HG03064 (cell line): Measurements from ENCODE around the gene MARCHF11.

Experiments
- ATAC-seq: cut with Tn5 transposase; IDR thresholded peaks from one replicate; pipeline ENCODE4 v1.9.1; 2021; ENCODE audit warnings: low read depth; ENCODE audit not compliant: unreplicated experiment

Gene MARCHF11

DNA sequence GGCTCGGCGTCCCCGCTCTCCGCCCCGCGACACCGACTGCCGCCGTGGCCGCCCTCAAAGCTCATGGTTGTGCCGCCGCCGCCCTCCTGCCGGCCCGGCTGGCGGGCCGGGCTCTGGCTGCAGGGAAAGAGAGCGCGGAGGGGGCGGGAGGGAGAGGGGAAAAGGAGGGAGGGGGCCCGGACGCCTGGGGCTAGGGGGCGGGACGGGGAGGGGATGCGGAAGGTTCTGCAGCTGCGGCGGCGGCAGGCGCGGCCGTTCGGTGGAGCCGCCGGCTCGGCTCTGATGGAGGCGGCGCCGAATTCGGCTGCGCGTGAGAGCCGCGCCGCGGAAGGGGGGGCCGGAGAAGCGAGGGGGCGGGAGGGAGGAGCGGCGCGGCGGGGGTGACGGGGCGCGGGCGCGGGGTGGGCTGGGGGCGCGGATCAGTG is at the start of gene MARCHF11:
Gene MARCHF11, minus strand, starts transcription at position 281 of the 425 bp plus-strand sequence. Its CDS starts 216 bp downstream, at position 65.
- ATAC-seq: no peak

DNA sequence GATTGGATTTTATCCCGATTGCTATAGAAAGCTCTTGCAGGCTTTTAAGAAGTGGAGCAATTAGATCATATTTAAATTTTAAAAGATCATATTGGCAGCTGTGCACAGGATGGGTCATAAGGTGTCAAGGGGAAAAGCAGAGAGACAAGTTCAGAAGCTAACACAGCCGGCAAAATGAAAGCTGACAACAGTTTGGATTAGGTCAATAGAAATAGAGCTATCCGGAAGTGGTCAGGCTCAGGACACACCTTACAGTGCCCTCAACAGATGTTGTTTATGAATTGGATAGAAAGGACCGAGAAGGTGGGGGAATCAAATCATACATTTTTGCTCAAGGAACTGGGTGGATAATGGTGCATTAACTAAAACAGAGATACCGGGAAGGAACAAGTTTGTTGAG is 46.3 kb upstream of the MARCHF11 start:
- ATAC-seq: no peak

GRCh38 chr5:16192311-16192710 is 12.7 kb upstream of the MARCHF11 start:
- ATAC-seq: no peak

- no peak for ATAC-seq
Observed at GRCh38 chr5:16180789-16181082, 1.1 kb upstream of the MARCHF11 start.

DNA sequence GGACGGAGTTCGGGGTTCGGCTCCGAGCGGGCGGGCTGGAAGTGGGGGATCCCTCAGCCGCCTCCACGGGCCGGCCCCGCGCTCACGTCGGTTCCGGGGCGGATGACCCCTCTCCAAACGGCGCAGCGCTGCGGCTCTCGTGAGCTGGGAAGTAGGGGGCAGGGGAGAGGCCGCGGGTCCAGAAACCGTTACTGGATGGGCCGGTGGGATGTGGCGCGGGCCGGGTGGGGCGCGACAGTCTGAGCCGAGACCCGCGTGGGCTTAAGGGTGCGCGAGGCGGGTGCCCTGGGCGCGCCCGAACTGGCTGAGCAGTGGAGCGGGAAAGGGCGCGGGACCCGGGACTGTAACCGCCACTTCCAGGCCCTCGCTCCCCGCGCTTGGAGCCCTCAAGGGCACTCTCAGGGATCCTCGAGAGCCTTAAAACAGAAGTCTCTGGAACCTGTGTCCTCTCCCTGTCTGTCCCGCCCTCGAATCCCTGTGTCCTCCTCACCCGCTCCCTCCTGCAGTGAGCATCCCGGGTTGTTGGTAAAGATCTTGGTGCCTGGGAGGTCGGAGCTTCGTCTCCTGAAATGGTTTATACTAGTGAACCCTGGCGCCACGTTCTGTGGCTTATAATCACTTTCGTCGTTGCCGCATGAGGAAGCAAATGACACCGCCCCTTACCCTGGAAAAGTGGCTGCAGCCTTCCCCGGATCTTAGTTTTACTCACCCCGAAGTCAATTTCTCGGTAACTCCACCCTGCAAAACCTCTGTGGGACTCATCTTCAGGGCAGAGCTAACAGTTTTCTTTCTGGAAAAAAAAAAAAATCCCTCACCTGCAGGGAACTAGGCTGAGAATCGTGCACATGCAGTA is 571 bp upstream of the MARCHF11 start:
- no peak for ATAC-seq

GRCh38 chr5:16178745-16179372 is 732 bp downstream of the MARCHF11 start:
- ATAC-seq: no peak

DNA sequence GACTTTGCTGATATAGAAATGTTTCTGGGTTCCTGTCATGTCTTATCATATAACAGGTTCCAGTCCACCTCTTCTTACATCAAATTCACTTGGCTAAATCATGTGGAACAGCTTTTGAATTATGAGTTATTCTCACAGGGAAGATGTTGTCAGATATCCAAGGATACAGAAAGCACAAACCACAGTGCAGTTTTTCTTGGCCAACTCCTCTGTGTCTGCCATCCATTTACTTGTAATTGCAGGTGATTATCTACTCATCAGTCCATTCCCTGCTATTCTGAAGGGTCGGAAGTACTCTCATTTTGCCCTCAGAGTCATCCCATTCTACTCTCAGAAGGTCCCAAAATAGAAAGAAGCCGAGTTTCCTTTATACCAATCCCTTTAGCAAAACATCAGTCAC is 10.0 kb downstream of the MARCHF11 start:
- ATAC-seq: no peak

DNA sequence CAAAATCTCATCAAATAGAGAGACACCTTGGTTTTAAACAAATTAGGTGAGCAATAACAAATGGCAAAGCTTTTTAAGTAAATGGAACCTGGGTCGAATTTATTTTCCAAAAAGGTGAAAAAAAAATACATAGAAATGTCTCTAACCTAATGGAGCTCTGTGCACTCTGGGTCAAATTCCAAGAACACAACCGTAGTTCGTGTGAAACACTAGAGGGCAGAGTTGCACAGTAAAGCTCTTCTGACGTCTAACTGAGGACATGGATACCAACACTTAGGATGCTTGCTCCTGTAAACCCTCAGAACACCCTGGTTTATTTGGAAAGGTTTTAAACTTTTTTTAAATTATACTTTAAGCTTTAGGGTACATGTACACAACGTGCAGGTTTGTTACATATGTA is 18.9 kb downstream of the MARCHF11 start:
- peak; percentile 84 for ATAC-seq

DNA sequence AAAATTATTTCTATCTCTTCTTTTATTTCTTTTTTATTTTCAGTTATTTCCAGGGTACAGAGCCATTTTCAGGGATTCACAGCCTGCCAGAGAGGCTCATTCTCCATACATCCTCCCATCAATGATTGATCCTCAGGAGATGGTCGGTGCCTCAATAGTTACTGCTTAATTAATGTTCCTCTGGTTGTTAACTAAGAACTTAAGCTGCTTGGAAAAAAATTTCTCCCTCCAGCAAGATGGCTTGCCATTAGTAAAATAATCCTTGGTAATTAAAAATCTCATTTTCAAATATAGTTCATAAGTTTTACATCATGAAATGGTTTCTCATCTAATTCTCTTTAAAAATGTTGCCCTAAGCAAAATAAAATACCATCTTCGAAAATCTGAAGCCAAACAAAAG is 20.0 kb downstream of the MARCHF11 start:
- ATAC-seq: no peak

- ATAC-seq: no peak
Observed at GRCh38 chr5:16156152-16156551, 23.4 kb downstream of the MARCHF11 start.

GRCh38 chr5:16152601-16153568 is 26.7 kb downstream of the MARCHF11 start:
- no peak for ATAC-seq

- no peak for ATAC-seq
Observed at GRCh38 chr5:16149621-16150020, 30.0 kb downstream of the MARCHF11 start.

DNA sequence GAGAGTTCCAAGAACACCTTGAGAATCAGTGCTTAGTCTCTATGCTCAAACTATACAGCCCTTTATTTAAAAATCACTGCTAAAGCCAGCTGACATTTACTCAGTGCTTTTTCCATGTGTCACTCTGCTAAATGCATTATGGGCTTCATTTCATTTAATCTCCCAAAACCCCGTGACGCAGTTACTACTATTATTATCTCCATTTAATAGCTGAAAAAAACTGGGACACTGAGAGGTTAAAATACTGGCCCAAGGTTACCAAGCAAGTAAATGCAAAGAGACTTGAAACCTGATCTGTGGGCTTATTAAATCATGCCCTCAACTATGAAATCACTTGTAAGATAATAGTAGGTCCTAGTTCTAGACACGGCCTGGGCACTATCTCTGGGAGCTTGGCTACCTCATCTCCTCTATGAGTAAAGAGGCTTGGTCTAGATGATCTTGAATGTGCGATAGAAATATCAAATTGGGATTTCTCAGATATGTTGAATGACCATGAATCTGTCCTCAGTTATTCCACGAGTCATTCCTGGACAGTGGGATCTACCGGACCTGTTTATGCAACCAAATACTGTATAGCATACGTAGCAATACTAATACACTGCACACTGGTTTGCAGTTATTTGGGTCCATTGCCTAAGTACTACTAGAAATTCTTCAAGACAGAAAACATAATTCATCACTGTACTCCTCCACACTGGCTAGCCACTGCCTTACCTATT is 32.3 kb downstream of the MARCHF11 start:
- ATAC-seq: no peak

- no peak for ATAC-seq
Observed at GRCh38 chr5:16144416-16144815, 35.2 kb downstream of the MARCHF11 start.

DNA sequence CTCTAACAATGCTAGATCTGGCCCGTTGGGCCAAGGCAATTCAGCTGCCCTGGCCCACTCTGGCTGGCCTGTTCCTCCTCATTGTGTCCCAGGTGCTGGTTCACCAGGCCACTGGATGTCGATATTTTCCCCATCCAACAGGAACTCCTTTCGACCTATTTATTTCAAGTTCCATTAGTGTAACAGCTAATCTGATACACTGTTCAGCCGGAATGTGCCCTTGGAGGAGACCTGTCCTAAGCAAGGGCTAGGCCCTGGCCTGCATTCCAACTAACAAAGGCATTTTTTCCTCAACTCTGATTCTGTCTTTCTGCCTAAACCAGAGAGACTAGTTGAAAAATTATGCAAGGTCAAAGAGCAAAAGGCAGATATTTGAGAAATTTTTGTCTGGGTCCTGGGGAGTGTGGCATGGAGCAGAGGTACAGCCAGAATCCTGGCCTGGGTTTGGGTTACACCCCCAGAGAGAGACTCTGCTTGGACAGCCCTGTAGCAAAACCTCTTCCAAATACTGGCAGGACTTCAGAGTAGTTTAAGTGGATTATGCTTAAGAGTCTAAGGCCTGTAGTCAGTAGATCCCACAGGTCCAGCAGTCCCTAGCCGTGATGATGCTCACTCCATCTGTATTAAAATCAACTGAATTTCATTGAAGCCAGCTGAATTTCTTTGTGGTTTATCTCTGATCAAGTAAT is 36.1 kb downstream of the MARCHF11 start:
- ATAC-seq: no peak

GRCh38 chr5:16140944-16141343 is 38.6 kb downstream of the MARCHF11 start:
- no peak for ATAC-seq

- no peak for ATAC-seq
Observed at GRCh38 chr5:16140417-16140816, 39.2 kb downstream of the MARCHF11 start.

- ATAC-seq: no peak
Observed at GRCh38 chr5:16137177-16137576, 42.4 kb downstream of the MARCHF11 start.

GRCh38 chr5:16135506-16135905 is 44.1 kb downstream of the MARCHF11 start:
- no peak for ATAC-seq

- ATAC-seq: no peak
Observed at GRCh38 chr5:16135003-16135402, 44.6 kb downstream of the MARCHF11 start.
